HG02623 (cell line): Measurements from ENCODE around the gene AGR2.
"Not testable (repeated sequence)": the region's sequence is repeated elsewhere in the genome, so short reads cannot be mapped to it uniquely, and the experiment has no call there.

Experiments used
- ATAC-seq: cut with Tn5 transposase; IDR thresholded peaks from one replicate; pipeline ENCODE4 v1.9.1; 2021; ENCODE audit warnings: moderate library complexity; ENCODE audit not compliant: unreplicated experiment

AGR2 gene

GRCh38 chr7:16804674-16805439 is at the start of gene AGR2:
TSS of gene AGR2 (minus strand) at chr7:16804999. CDS start at chr7:16801796, 3,203 bp downstream.
- no peak for ATAC-seq

DNA sequence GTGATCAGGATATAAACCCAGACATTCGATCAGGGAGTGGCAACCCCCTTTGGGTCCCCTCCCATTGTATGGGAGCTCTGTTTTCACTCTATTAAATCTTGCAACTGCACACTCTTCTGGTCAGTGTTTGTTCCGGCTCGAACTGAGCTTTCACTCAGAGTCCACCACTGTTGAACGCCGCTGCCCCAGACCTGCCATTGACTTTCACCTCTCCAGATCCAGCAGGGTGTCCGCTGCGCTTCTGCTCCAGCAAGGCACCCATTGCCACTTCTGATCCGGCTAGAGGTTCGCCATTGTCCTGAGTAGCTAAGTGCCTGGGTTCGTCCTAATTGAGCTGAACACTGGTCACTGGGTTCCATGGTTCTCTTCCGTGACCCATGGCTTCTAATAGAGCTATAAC is 48.4 kb upstream of the AGR2 start:
- not testable (repeated sequence) for ATAC-seq

GRCh38 chr7:16851829-16852228 is 47.0 kb upstream of the AGR2 start:
- ATAC-seq: no peak

DNA sequence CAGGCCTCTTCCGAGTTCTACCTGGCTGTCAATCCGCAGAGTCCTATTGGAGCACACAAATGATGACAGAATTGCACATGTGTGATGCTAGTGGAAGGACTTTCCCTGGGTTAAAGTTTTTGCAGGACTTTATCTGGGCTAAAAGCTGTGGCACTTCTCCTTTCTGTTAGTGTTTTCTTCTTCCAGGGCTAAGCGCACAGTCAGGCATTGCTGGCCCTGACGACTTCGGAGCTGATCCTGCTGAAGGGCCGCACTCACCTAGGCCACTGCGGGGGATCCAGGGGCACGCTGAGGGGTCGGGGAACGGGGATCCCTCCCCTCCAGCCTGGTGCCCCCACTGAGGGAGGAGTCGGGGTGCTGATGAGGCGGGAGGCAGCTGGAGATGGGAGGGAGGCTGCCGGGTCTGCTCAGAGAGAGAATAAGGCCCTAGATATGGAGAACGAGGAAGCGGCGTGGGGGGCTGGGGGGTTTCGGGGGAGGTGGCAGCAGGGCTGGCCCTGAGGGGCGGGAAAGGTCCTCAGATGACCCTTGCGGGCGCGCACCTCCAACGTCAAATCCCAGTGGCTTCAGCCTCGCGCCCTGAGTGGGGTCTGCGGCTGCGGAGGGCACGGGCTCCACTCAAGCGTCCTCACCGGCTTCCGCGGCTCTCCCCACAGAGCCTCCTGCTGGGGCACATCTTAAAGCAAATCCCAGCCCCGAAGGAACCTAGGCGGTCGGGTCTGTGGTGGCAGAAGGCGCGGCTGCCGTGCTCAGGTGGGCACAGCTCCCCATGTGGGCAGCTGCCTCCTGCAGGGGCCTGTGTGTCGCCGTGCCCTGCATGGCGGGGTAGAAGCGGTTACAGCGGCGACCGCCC is 46.0 kb upstream of the AGR2 start:
- no peak for ATAC-seq

DNA sequence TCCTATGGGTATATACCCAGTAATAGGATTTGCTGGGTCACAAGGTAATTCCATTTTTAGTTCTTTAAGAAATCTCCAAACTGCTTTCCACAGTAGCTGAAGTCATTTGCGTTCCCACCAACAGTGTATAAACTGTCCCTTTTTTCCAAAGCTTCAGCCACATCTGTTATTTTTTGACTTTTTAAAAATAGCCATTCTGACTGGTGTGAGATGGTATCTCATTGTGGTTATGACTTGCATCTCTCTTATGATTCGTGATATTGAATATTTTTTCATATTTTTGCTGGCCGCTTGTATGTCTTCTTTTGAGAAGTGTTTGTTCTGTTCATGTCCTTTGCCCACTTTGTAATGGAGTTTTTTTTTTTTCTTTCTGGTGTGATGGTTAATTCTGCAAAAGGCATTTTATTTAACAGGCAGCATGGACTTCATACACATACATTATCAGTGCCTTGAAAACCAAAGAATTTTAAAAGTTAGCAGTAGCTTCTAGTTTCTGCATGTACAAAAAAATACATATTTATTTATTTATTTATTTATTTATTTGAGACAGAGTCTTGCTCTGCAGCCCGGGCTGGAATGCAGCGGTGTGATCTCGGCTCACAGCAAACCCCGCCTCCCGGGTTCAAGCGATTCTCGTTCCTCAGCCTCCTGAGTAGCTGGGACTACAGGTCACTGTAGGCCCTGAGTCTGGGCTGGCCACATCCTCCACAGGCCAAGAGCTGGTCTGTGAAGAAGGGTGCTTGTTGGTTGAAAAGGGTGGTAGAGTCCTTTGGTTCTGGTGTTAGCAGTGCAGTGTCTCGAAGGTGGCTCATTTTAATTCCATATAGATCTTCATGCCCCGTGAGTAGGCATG is 44.7 kb upstream of the AGR2 start:
- no peak for ATAC-seq

- no peak for ATAC-seq
Observed at GRCh38 chr7:16847381-16847860, 42.6 kb upstream of the AGR2 start.

DNA sequence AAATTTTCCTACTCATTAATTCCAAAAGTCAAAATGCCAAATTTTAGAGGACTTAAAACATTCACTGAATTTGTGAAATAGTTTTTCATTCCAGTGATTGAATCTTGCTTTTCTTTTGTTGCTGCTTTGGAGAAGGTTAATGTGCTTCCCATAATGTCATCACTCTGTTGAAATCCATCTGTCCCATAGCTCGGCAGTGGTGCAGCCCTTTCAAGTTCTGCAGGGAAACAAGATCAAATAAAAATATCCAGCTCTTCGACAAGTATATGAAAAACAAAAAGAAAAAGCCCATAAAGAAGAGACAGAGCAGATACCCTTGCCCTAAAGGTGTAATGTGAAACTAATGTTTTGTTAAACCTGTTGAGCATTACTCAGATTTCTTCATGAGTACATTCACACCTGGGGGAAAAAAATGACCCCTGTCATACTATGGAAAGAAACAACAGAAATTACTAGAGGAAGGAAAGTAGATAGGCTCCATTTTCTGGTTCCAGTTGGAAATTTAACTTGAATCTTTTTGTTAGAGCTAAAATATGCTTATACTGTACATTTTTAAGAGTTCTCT is 41.9 kb upstream of the AGR2 start:
- no peak for ATAC-seq

DNA sequence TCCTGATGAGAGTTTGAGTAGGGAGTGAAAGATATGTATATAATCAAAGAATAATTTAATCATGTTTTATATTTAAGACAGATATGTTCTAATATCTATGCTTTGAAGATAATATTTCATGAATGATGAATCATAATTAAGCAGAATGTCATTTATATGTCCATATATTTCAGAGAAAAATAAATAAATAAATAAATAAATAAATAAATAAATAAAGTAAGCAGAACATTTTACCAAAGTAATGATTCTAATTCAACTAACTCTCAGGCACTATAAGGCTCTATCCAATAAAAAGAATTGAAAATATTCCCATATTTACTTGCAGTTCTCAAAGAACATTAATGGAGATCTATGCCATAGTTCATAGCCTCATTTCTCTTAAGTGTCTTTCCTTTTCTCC is 40.9 kb upstream of the AGR2 start:
- no peak for ATAC-seq

GRCh38 chr7:16841681-16842080 is 36.9 kb upstream of the AGR2 start:
- no peak for ATAC-seq

DNA sequence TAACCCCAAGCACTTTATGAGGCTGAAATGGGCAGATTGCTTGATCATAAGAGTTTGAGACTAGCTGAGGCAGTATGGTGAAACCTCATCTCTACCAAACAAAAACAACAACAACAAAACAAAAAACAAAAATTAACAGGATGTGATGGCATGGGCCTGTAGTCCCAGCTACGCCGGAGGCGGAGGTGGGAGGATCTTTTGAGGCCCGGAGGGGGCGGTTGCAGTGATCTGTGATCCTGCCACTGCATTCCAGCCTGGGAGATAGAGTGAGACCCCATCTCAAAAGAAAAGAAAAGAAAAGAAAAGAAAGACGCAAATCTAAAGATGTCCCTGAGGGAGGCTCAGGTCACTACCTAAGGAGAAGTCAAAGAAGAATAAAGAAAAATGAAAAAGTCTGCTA is 35.3 kb upstream of the AGR2 start:
- ATAC-seq: no peak

DNA sequence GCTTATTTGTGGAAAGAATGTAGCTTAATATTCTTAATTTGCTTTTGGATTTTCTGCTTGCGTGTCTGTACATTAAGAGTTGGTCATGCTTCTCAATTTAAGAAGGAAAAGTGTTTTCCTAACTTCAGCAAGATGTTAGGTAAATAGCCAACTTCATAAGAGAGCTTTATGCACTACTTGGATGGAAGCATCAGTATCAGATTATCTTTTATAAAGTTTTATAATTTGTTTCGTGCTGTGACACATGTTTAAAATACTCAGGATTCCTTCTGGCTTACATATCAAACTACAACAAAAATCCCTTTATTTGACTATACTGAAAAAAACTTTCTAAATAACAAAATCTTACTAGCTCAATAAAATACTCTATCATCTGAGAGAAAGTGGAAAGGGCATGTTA is 34.8 kb upstream of the AGR2 start:
- ATAC-seq: no peak

- no peak for ATAC-seq
Observed at GRCh38 chr7:16838891-16839290, 34.1 kb upstream of the AGR2 start.

- no peak for ATAC-seq
Observed at GRCh38 chr7:16838386-16838785, 33.6 kb upstream of the AGR2 start.

GRCh38 chr7:16836481-16836880 is 31.7 kb upstream of the AGR2 start:
- ATAC-seq: no peak

GRCh38 chr7:16833373-16833772 is 28.6 kb upstream of the AGR2 start:
- ATAC-seq: no peak

DNA sequence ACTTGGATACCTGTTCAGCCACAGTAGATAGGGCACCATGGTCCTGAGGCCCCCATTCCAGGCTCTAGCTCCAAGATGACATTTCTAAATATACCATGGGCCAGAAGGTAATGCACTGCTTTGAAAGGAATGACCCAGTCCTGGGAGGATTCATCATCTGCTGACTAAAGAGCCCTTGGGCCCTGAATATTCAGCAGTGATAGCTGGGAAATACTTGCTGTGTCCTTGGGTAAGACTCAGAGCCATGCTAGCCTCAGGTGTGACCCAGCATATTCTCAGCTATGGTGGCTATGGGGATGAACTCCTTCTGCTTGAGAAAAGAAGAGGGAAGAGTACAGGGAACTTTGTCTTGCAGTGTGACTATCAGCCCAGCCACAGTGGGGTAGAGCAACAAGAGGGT is 21.3 kb upstream of the AGR2 start:
- ATAC-seq: no peak

GRCh38 chr7:16822029-16822428 is 17.2 kb upstream of the AGR2 start:
- ATAC-seq: no peak

GRCh38 chr7:16818732-16819131 is 13.9 kb upstream of the AGR2 start:
- ATAC-seq: no peak

DNA sequence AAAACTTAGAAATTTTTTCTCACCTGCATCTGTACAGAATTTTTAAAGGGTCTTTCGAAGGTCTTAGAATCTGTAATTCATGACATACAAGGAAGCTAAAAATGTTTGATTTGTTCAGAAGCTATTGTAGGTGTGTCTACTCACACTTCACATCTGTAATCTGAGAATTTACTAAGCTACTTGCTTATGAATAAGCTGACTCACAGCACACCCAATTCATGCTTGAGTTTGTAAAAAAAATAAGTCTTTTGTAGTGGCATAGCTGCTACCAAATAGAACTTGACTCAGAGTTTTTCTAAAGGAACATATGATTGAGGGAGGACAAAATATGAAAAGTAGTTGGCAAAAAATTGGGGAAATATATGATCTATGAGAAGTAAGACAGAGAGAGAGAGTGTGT is 12.7 kb upstream of the AGR2 start:
- ATAC-seq: no peak

DNA sequence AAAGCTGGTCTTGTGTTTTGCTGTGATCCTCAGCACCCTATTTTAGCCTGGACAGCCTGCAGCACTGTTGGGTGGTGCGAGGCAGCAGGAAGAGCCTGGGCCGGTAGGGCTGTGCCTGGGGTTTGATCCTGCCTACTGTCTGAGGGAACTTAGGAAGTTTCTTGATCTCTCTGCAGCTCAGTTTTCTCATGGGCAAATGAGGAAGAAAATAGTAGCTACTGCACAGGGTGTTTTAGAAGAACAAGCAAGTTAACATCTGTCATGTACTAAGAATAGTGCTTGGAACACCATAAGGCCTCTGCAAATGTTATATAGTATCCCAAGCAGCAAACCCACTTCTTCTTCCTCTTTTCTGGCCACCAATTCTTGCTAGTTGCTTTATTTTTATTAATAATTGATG is 12.0 kb upstream of the AGR2 start:
- ATAC-seq: no peak

- no peak for ATAC-seq
Observed at GRCh38 chr7:16815001-16815400, 10.2 kb upstream of the AGR2 start.
